ENCODE data around the gene CNGB1. TPM values are rescaled to one million over a fixed set of nuclear protein-coding genes. Genes with fewer than 3 reads are reported as not detected.

Gene CNGB1
- total RNA-seq, 1 experiment from 2014 or later, result not detected

DNA sequence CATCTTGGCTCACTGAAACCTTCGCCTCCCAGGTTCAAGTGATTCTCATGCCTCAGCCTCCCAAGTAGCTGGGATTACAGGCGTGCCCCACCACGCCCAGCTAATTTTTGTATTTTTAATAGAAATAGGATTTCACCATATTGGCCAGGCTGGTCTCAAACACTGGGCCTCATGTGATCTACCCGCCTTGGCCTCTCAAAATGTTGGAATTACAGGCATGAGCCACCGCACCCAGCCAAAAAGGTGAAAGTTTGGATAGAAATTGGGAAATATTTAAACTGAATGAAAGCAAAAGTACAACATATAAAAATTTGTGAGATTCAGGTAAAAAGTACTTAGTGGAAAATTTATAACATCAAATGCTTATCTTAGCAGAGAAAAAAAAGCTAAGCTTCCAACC lies 115.7 kb downstream of the CNGB1 start:
- Mint-ChIP-seq H3K9me3 (0 out of 2 replicates have a peak, but pooled peaks cover 5% of the 10 kb centered on the region), H3K4me3 (no peak overlapping the region), H3K27ac (no peak overlapping the region), H3K27me3 (ENCODE audit: low read depth) (no peaks in the 10 kb centered on the region; the same call in 1 of the 2 replicates), H3K36me3 (no peaks in the 10 kb centered on the region), H3K4me1 (peaks cover 12% of the 10 kb centered on the region)
- ChIA-PET POLR2A (no interaction called here), CTCF (interaction anchor here (0.7 to 1.2 kb wide), 2 partner anchors 79 to 436 kb away, joined by 3 read pairs; no protein-coding TSS in a partner anchor)
- DNase-seq (ENCODE audit: low spot score) (no peak), ATAC-seq (no peak)
- no peak for TF ChIP-seq ZNF396 (CRISPR knock-in tag; IDR thresholded peaks at IDR 0.05; ENCODE audit: borderline replicate concordance)
- no peak for TF ChIP-seq NR2C2 (CRISPR knock-in tag; IDR thresholded peaks at IDR 0.05)
- TF ChIP-seq, protein P1, sequence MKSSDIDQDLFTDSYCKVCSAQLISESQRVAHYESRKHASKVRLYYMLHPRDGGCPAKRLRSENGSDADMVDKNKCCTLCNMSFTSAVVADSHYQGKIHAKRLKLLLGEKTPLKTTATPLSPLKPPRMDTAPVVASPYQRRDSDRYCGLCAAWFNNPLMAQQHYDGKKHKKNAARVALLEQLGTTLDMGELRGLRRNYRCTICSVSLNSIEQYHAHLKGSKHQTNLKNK (CRISPR knock-in tag; IDR thresholded peaks at IDR 0.05), result no peak
- no peak for TF ChIP-seq SOX15 (CRISPR knock-in tag; IDR thresholded peaks at IDR 0.05)
- TF ChIP-seq, protein P2, sequence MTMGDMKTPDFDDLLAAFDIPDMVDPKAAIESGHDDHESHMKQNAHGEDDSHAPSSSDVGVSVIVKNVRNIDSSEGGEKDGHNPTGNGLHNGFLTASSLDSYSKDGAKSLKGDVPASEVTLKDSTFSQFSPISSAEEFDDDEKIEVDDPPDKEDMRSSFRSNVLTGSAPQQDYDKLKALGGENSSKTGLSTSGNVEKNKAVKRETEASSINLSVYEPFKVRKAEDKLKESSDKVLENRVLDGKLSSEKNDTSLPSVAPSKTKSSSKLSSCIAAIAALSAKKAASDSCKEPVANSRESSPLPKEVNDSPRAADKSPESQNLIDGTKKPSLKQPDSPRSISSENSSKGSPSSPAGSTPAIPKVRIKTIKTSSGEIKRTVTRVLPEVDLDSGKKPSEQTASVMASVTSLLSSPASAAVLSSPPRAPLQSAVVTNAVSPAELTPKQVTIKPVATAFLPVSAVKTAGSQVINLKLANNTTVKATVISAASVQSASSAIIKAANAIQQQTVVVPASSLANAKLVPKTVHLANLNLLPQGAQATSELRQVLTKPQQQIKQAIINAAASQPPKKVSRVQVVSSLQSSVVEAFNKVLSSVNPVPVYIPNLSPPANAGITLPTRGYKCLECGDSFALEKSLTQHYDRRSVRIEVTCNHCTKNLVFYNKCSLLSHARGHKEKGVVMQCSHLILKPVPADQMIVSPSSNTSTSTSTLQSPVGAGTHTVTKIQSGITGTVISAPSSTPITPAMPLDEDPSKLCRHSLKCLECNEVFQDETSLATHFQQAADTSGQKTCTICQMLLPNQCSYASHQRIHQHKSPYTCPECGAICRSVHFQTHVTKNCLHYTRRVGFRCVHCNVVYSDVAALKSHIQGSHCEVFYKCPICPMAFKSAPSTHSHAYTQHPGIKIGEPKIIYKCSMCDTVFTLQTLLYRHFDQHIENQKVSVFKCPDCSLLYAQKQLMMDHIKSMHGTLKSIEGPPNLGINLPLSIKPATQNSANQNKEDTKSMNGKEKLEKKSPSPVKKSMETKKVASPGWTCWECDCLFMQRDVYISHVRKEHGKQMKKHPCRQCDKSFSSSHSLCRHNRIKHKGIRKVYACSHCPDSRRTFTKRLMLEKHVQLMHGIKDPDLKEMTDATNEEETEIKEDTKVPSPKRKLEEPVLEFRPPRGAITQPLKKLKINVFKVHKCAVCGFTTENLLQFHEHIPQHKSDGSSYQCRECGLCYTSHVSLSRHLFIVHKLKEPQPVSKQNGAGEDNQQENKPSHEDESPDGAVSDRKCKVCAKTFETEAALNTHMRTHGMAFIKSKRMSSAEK (CRISPR knock-in tag; IDR thresholded peaks at IDR 0.05; ENCODE audit: borderline replicate concordance), result no peak
- TF ChIP-seq, protein P3, sequence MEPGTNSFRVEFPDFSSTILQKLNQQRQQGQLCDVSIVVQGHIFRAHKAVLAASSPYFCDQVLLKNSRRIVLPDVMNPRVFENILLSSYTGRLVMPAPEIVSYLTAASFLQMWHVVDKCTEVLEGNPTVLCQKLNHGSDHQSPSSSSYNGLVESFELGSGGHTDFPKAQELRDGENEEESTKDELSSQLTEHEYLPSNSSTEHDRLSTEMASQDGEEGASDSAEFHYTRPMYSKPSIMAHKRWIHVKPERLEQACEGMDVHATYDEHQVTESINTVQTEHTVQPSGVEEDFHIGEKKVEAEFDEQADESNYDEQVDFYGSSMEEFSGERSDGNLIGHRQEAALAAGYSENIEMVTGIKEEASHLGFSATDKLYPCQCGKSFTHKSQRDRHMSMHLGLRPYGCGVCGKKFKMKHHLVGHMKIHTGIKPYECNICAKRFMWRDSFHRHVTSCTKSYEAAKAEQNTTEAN (CRISPR knock-in tag; IDR thresholded peaks at IDR 0.05), result no peak
- TF ChIP-seq HMGA2 (CRISPR knock-in tag; IDR thresholded peaks at IDR 0.05), result no peak
- no peak for TF ChIP-seq ZNF423 (CRISPR knock-in tag; IDR thresholded peaks at IDR 0.05)
- TF ChIP-seq ZNF263 (CRISPR knock-in tag; IDR thresholded peaks at IDR 0.05; ENCODE audit: low read depth), result no peak
- TF ChIP-seq CREB1 (CRISPR knock-in tag; IDR thresholded peaks at IDR 0.05), result no peak
- TF ChIP-seq SMAD4 (CRISPR knock-in tag; IDR thresholded peaks at IDR 0.05), result no peak
- no peak for TF ChIP-seq ESRRA (CRISPR knock-in tag; IDR thresholded peaks at IDR 0.05; ENCODE audit: borderline replicate concordance)

DNA sequence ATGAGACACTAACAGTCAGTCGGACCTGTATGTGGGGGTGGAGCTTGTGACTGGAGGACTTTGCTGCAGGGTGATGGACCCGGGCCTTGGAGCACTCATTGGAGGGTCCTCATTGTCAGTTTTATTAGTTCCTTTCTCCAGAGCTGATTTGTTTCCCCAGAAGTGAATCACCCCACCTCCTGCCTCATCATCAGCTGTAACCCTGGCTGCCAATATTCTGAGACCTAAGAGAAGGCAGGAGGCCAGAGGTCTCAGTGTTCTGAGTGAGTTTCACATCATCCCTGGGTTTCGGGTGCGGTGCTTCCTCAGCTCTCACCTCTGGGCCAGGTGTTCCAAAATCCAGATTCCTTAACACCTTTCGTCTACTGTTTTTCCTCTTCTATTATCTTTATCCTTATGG lies 118.7 kb downstream of the CNGB1 start:
- ChIA-PET CTCF (interaction anchor here (1.0 to 1.4 kb wide), 2 partner anchors 17 to 76 kb away, joined by 3 to 4 read pairs; no protein-coding TSS in a partner anchor), POLR2A (no interaction called here)
- H3K27me3 Mint-ChIP-seq (ENCODE audit: low read depth), result no peaks in the 10 kb centered on the region; the same call in 1 of the 2 replicates
- no peak for DNase-seq (ENCODE audit: low spot score)
- ATAC-seq, result no peak
- no peak overlapping the region for H3K27ac Mint-ChIP-seq
- peaks cover 15% of the 10 kb centered on the region for H3K4me1 Mint-ChIP-seq
- no peaks in the 10 kb centered on the region for H3K36me3 Mint-ChIP-seq
- H3K9me3 Mint-ChIP-seq, result 0 out of 2 replicates have a peak, but pooled peaks cover 5% of the 10 kb centered on the region
- H3K4me3 Mint-ChIP-seq, result no peak overlapping the region
- TF ChIP-seq ZNF396 (CRISPR knock-in tag; IDR thresholded peaks at IDR 0.05; ENCODE audit: borderline replicate concordance) (no peak), NFE2L1 (CRISPR knock-in tag; IDR thresholded peaks at IDR 0.05) (no peak), CREB1 (CRISPR knock-in tag; IDR thresholded peaks at IDR 0.05) (no peak), ZNF263 (CRISPR knock-in tag; IDR thresholded peaks at IDR 0.05; ENCODE audit: low read depth) (no peak), IRF2 (CRISPR knock-in tag; IDR thresholded peaks at IDR 0.05; ENCODE audit: borderline replicate concordance, low read depth) (no peak), ZNF219 (CRISPR knock-in tag; IDR thresholded peaks at IDR 0.05; ENCODE audit: borderline replicate concordance) (no peak), MYBL2 (CRISPR knock-in tag; IDR thresholded peaks at IDR 0.05) (no peak), GTF2I (CRISPR knock-in tag; conservative IDR thresholded peaks at IDR 0.05) (no peak), FOXP1 (CRISPR knock-in tag; IDR thresholded peaks at IDR 0.05; ENCODE audit: borderline replicate concordance) (no peak), OVOL2 (CRISPR knock-in tag; IDR thresholded peaks at IDR 0.05; ENCODE audit: borderline replicate concordance) (no peak), HMGA2 (CRISPR knock-in tag; IDR thresholded peaks at IDR 0.05) (no peak)
- TF ChIP-seq, protein P4, sequence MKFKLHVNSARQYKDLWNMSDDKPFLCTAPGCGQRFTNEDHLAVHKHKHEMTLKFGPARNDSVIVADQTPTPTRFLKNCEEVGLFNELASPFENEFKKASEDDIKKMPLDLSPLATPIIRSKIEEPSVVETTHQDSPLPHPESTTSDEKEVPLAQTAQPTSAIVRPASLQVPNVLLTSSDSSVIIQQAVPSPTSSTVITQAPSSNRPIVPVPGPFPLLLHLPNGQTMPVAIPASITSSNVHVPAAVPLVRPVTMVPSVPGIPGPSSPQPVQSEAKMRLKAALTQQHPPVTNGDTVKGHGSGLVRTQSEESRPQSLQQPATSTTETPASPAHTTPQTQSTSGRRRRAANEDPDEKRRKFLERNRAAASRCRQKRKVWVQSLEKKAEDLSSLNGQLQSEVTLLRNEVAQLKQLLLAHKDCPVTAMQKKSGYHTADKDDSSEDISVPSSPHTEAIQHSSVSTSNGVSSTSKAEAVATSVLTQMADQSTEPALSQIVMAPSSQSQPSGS (CRISPR knock-in tag; IDR thresholded peaks at IDR 0.05; ENCODE audit: borderline replicate concordance, low read depth), result no peak
- TF ChIP-seq, protein P5, sequence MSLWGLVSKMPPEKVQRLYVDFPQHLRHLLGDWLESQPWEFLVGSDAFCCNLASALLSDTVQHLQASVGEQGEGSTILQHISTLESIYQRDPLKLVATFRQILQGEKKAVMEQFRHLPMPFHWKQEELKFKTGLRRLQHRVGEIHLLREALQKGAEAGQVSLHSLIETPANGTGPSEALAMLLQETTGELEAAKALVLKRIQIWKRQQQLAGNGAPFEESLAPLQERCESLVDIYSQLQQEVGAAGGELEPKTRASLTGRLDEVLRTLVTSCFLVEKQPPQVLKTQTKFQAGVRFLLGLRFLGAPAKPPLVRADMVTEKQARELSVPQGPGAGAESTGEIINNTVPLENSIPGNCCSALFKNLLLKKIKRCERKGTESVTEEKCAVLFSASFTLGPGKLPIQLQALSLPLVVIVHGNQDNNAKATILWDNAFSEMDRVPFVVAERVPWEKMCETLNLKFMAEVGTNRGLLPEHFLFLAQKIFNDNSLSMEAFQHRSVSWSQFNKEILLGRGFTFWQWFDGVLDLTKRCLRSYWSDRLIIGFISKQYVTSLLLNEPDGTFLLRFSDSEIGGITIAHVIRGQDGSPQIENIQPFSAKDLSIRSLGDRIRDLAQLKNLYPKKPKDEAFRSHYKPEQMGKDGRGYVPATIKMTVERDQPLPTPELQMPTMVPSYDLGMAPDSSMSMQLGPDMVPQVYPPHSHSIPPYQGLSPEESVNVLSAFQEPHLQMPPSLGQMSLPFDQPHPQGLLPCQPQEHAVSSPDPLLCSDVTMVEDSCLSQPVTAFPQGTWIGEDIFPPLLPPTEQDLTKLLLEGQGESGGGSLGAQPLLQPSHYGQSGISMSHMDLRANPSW (CRISPR knock-in tag; conservative IDR thresholded peaks at IDR 0.05; ENCODE audit: low read depth), result no peak
- TF ChIP-seq, protein P6, sequence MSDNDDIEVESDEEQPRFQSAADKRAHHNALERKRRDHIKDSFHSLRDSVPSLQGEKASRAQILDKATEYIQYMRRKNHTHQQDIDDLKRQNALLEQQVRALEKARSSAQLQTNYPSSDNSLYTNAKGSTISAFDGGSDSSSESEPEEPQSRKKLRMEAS (CRISPR knock-in tag; IDR thresholded peaks at IDR 0.05), result no peak
- TF ChIP-seq, protein P7, sequence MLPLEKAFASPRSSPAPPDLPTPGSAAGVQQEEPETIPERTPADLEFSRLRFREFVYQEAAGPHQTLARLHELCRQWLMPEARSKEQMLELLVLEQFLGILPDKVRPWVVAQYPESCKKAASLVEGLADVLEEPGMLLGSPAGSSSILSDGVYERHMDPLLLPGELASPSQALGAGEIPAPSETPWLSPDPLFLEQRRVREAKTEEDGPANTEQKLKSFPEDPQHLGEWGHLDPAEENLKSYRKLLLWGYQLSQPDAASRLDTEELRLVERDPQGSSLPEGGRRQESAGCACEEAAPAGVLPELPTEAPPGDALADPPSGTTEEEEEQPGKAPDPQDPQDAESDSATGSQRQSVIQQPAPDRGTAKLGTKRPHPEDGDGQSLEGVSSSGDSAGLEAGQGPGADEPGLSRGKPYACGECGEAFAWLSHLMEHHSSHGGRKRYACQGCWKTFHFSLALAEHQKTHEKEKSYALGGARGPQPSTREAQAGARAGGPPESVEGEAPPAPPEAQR (CRISPR knock-in tag; IDR thresholded peaks at IDR 0.05), result no peak
- TF ChIP-seq, protein P1 (CRISPR knock-in tag; IDR thresholded peaks at IDR 0.05), result no peak

Measured in WTC11 (cell line).